GM12878 (cell line): Measurements from ENCODE around the gene RETREG3. TPM values are rescaled to one million over a fixed set of nuclear protein-coding genes. Genes with fewer than 3 reads are reported as not detected.

ENCODE experiments used
- ATF3 ChIP-seq: IDR thresholded peaks from 2 replicates; pipeline ENCODE4 v1.6.1; 2011; ENCODE audit warnings: low read depth, mild to moderate bottlenecking, low read length, moderate library complexity, borderline replicate concordance; ENCODE audit errors: extremely low read depth
- BHLHE40 ChIP-seq, 2 experiments: fragments of 450-650 bp in 1 of 2; IDR thresholded peaks; 2 replicates each; pipeline ENCODE4 v1.6.1; 2011 to 2017; ENCODE audit warnings: low read depth in 2 of 2, borderline replicate concordance in 1 of 2, improper control_type of control experiment in 1 of 2, low read length in 1 of 2, mild to moderate bottlenecking in 1 of 2
- CREM ChIP-seq: IDR thresholded peaks from 2 replicates; pipeline ENCODE4 v1.6.1; 2014; ENCODE audit warnings: antibody characterized with exemption, low read depth
- ESRRA ChIP-seq: IDR thresholded peaks from 2 replicates; pipeline ENCODE4 v1.6.1; 2012; ENCODE audit warnings: mild to moderate bottlenecking, low read length, improper control_type of control experiment
- FOXM1 ChIP-seq: IDR thresholded peaks from 2 replicates; pipeline ENCODE4 v1.6.1; 2012; ENCODE audit warnings: low read depth, mild to moderate bottlenecking, inconsistent platforms, low read length, moderate library complexity
- HDAC2 ChIP-seq: fragments of 200-600 bp; sonication (generic); IDR thresholded peaks from 2 replicates; pipeline ENCODE4 v1.6.1; 2017
- IKZF1 ChIP-seq: fragments of 450-650 bp; conservative IDR thresholded peaks from 2 replicates; pipeline ENCODE4 v1.6.1; 2017; ENCODE audit warnings: antibody characterized with exemption, mild to moderate bottlenecking
- IRF5 ChIP-seq: fragments of 450-650 bp; IDR thresholded peaks from 2 replicates; pipeline ENCODE4 v1.6.1; 2017; ENCODE audit warnings: borderline replicate concordance
- LARP7 ChIP-seq: fragments of 450-650 bp; IDR thresholded peaks from 2 replicates; pipeline ENCODE4 v1.6.1; 2017; ENCODE audit warnings: mild to moderate bottlenecking
- MEF2B ChIP-seq: fragments of 450-650 bp; IDR thresholded peaks from 2 replicates; pipeline ENCODE4 v1.6.1; 2018; ENCODE audit warnings: mild to moderate bottlenecking, moderate library complexity; ENCODE audit not compliant: partially characterized antibody, poor library complexity, severe bottlenecking
- NBN ChIP-seq: fragments of 450-650 bp; IDR thresholded peaks from 2 replicates; pipeline ENCODE4 v1.6.1; 2016
- NFIC ChIP-seq: IDR thresholded peaks from 2 replicates; pipeline ENCODE4 v1.6.1; 2012; ENCODE audit warnings: low read depth, mild to moderate bottlenecking, inconsistent platforms, low read length, moderate library complexity
- NFYB ChIP-seq: IDR thresholded peaks from 2 replicates; pipeline ENCODE4 v1.6.1; 2011; ENCODE audit warnings: low read depth, mild to moderate bottlenecking, low read length, improper control_type of control experiment, moderate library complexity; ENCODE audit not compliant: insufficient read depth
- NR2C2 ChIP-seq: IDR thresholded peaks from 2 replicates; pipeline ENCODE4 v1.6.1; 2011; ENCODE audit warnings: borderline replicate concordance, low read depth; ENCODE audit not compliant: control insufficient read depth, insufficient read length
- NRF1 ChIP-seq: conservative IDR thresholded peaks from 2 replicates; pipeline ENCODE4 v1.6.1; 2011; ENCODE audit warnings: mild to moderate bottlenecking, low read depth, low read length, improper control_type of control experiment
- POLR2A ChIP-seq: IDR thresholded peaks from 2 replicates; pipeline ENCODE4 v1.6.1; 2011; ENCODE audit warnings: low read depth, mild to moderate bottlenecking, low read length
- RB1 ChIP-seq: fragments of 450-650 bp; formaldehyde crosslinking; IDR thresholded peaks from 2 replicates; pipeline ENCODE4 v1.6.1; 2017; ENCODE audit warnings: mild to moderate bottlenecking, borderline replicate concordance
- RELA ChIP-seq: fragments of 450-650 bp; IDR thresholded peaks from 2 replicates; pipeline ENCODE4 v1.8.0; 2014; ENCODE audit warnings: borderline replicate concordance; ENCODE audit not compliant: partially characterized antibody
- SMAD5 ChIP-seq: IDR thresholded peaks from 2 replicates; pipeline ENCODE4 v1.6.1; 2016; ENCODE audit warnings: antibody characterized with exemption, low read depth
- SMARCA5 ChIP-seq: fragments of 450-650 bp; IDR thresholded peaks from 2 replicates; pipeline ENCODE4 v1.6.1; 2017; ENCODE audit warnings: mild to moderate bottlenecking
- SMC3 ChIP-seq: IDR thresholded peaks from 2 replicates; pipeline ENCODE4 v1.6.1; 2011; ENCODE audit warnings: low read length, improper control_type of control experiment, borderline replicate concordance
- STAT1 ChIP-seq: fragments of 450-650 bp; conservative IDR thresholded peaks from 2 replicates; pipeline ENCODE4 v1.6.1; 2014; ENCODE audit warnings: antibody characterized with exemption, mild to moderate bottlenecking
- STAT3 ChIP-seq: IDR thresholded peaks from 2 replicates; pipeline ENCODE4 v1.6.1; 2011; ENCODE audit warnings: low read depth, low read length, improper control_type of control experiment
- ZZZ3 ChIP-seq: IDR thresholded peaks from 2 replicates; pipeline ENCODE4 v1.6.1; 2011; ENCODE audit warnings: low read depth; ENCODE audit not compliant: control insufficient read depth, insufficient read length
- polyA plus RNA-seq, 11 experiments: library from polyadenylated mRNA; depleted of rRNA in 4 of 11; unstranded in 6 of 11; stranded (reverse) in 5 of 11; fragments of >200 nt; fragmentation: Nextera tagmentation in 4 of 11; fragmentation: Illumina TruSeq in 1 of 11; extraction: Ambion mirVana in 4 of 11; extraction: Trizol in 1 of 11; gene quantifications; 1 replicate in 1 of 11; 2 replicates in 10 of 11; pipeline versions ENCODE4 v1.2.1 to v1.2.3, GENCODE V29; 2011 to 2016; ENCODE audit warnings: inconsistent platforms in 2 of 11, missing spikeins in 2 of 11, low read depth in 1 of 11
- total RNA-seq, 4 experiments: library from RNA; depleted of rRNA in 3 of 4; stranded (reverse); fragments of >200 nt in 3 of 4; fragmentation: Illumina TruSeq in 1 of 4; extraction: Trizol in 1 of 4; gene quantifications; 2 replicates each; pipeline versions ENCODE4 v1.2.1 to v1.2.3, GENCODE V29; 2013 to 2021
- TF ChIP-seq, protein P1 (sequence below): fragments of 150-350 bp; IDR thresholded peaks from 2 replicates; pipeline ENCODE4 v1.6.1; 2014; ENCODE audit warnings: mild to moderate bottlenecking, low read depth, low read length
- TF ChIP-seq, protein P2 (sequence below): fragments of 450-650 bp; formaldehyde crosslinking; IDR thresholded peaks from 2 replicates; pipeline ENCODE4 v1.5.0; 2022; ENCODE audit warnings: mild to moderate bottlenecking, missing genetic modification characterization

Gene RETREG3
- total and polyA plus RNA-seq, 10 of the 15 experiments (the other 5 are each of a cell fraction or from before 2014, with no cell fraction given), result 7.0 to 50.6 (median 27.3) TPM

DNA sequence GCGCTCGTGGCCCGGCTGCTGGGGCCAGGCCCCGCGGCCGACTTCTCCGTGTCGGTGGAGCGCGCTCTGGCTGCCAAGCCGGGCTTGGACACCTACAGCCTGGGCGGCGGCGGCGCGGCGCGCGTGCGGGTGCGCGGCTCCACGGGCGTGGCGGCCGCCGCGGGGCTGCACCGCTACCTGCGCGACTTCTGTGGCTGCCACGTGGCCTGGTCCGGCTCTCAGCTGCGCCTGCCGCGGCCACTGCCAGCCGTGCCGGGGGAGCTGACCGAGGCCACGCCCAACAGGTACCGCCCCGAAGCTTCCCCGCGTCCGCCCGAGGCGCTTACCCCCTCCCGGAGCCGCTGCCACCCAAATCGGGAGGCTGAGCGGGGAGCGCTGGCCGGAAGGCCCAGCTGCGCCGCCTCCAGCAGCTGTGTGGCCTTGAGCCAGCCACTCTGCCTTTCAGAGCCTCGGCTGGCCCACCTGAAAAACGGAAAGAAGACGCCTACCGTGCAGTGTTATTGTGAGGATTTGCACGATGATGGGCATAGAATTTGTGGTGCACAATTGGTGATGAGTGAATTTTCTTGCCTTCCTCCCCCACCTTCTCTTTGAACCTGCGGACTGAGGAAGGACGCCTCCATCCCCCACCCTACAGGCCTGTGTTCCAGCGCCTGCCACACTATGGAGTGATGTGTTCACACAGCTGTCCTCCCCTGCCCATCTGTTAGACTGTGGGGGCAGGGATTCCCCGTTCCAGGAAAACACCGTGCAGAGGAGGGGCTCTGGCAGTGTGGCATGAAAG is 72.6 kb downstream of the RETREG3 start (continued):
- TF ChIP-seq NFIC (no peak), ESRRA (no peak), HDAC2 (no peak), IKZF1 (peak; percentile 71), MEF2B (peak; percentile 12), SMARCA5 (peak; percentile 90), NFYB (peak; percentile 35; the same call in 1 of the 2 replicates), IRF5 (no peak), LARP7 (peak; percentile 95), RB1 (0 out of 2 replicates have a peak, but pooled peaks have one; percentile 29), ATF3 (no peak), SMAD5 (no peak), STAT3 (no peak), FOXM1 (no peak), BHLHE40 (IDR thresholded peaks at IDR 0.05; ENCODE audit: borderline replicate concordance in 1 of 2, low read depth in 2 of 2, low read length in 1 of 2) (peak in 1 of 2 experiments; percentile 48; a peak in 2 of 4 replicates), CREM (no peak), POLR2A (peak; percentile 71), SMC3 (no peak), NRF1 (0 out of 2 replicates have a peak, but pooled peaks have one; percentile 9), ZZZ3 (no peak), RELA (no peak), NR2C2 (no peak), STAT1 (no peak), NBN (peak; percentile 41)
- TF ChIP-seq, protein P1, sequence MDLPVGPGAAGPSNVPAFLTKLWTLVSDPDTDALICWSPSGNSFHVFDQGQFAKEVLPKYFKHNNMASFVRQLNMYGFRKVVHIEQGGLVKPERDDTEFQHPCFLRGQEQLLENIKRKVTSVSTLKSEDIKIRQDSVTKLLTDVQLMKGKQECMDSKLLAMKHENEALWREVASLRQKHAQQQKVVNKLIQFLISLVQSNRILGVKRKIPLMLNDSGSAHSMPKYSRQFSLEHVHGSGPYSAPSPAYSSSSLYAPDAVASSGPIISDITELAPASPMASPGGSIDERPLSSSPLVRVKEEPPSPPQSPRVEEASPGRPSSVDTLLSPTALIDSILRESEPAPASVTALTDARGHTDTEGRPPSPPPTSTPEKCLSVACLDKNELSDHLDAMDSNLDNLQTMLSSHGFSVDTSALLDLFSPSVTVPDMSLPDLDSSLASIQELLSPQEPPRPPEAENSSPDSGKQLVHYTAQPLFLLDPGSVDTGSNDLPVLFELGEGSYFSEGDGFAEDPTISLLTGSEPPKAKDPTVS, result no peak
- TF ChIP-seq, protein P2, sequence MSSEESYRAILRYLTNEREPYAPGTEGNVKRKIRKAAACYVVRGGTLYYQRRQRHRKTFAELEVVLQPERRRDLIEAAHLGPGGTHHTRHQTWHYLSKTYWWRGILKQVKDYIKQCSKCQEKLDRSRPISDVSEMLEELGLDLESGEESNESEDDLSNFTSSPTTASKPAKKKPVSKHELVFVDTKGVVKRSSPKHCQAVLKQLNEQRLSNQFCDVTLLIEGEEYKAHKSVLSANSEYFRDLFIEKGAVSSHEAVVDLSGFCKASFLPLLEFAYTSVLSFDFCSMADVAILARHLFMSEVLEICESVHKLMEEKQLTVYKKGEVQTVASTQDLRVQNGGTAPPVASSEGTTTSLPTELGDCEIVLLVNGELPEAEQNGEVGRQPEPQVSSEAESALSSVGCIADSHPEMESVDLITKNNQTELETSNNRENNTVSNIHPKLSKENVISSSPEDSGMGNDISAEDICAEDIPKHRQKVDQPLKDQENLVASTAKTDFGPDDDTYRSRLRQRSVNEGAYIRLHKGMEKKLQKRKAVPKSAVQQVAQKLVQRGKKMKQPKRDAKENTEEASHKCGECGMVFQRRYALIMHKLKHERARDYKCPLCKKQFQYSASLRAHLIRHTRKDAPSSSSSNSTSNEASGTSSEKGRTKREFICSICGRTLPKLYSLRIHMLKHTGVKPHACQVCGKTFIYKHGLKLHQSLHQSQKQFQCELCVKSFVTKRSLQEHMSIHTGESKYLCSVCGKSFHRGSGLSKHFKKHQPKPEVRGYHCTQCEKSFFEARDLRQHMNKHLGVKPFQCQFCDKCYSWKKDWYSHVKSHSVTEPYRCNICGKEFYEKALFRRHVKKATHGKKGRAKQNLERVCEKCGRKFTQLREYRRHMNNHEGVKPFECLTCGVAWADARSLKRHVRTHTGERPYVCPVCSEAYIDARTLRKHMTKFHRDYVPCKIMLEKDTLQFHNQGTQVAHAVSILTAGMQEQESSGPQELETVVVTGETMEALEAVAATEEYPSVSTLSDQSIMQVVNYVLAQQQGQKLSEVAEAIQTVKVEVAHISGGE (CRISPR knock-in tag), result no peak
